ENCODE results near the gene ZCCHC3. TPM values are rescaled to one million over a fixed set of nuclear protein-coding genes. Genes with fewer than 3 reads are reported as not detected.

Gene ZCCHC3
- 10.0 and 13.7 TPM in 2 replicates for total RNA-seq

GRCh38 chr20:297098-297924 lies at the start of gene ZCCHC3:
TSS of gene ZCCHC3 (plus strand) at chr20:297570. CDS start at chr20:297587, 17 bp downstream.

GRCh38 chr20:257419-257818 lies 40.0 kb upstream of the ZCCHC3 start, which contains the start of gene DEFB132:
TSS of gene DEFB132 (plus strand) at chr20:257724. CDS start at chr20:257779, 55 bp downstream.

GRCh38 chr20:290084-290831 lies 7.1 kb upstream of the ZCCHC3 start, which contains the start of gene C20orf96:
TSS of gene C20orf96 (minus strand) at chr20:290750. CDS start at chr20:290610, 140 bp downstream.

GRCh38 chr20:325045-325888 lies 27.9 kb downstream of the ZCCHC3 start, which contains the start of gene SOX12:
TSS of gene SOX12 (plus strand) at chr20:325552. CDS start at chr20:325925, 373 bp downstream.

GRCh38 chr20:346640-347316 lies 49.4 kb downstream of the ZCCHC3 start, which contains the start of gene NRSN2:
TSS of gene NRSN2 (plus strand) at chr20:347111. CDS start at chr20:349644, 2,533 bp downstream.

Other genes starting within 250 kb of the ZCCHC3 start
- gene DEFB125, start 209.9 kb upstream of the ZCCHC3 start, total RNA-seq, result not detected in 2 replicates
- not detected in 2 replicates for gene DEFB126, start 155.0 kb upstream of the ZCCHC3 start, total RNA-seq
- gene DEFB127, start 140.1 kb upstream of the ZCCHC3 start, total RNA-seq, result not detected in 2 replicates
- not detected in 2 replicates for gene DEFB128, start 107.9 kb upstream of the ZCCHC3 start, total RNA-seq
- gene DEFB129, start 70.3 kb upstream of the ZCCHC3 start, total RNA-seq, result not detected in 2 replicates
- gene DEFB132, start 39.8 kb upstream of the ZCCHC3 start, total RNA-seq, result not detected in 2 replicates
- gene C20orf96, start 6.8 kb upstream of the ZCCHC3 start, total RNA-seq, result 2.9 and 5.0 TPM in 2 replicates
- gene SOX12, start 28.0 kb downstream of the ZCCHC3 start, total RNA-seq, result 6.6 and 10.5 TPM in 2 replicates
- gene NRSN2, start 49.5 kb downstream of the ZCCHC3 start, total RNA-seq, result 30.4 and 39.2 TPM in 2 replicates
- gene TRIB3, start 83.2 kb downstream of the ZCCHC3 start, total RNA-seq, result 35.4 and 121 TPM in 2 replicates
- 76.3 and 88.0 TPM in 2 replicates for gene RBCK1, start 110.7 kb downstream of the ZCCHC3 start, total RNA-seq
- gene TBC1D20, start 165.0 kb downstream of the ZCCHC3 start, total RNA-seq, result 57.3 and 63.1 TPM in 2 replicates
- gene CSNK2A1, start 246.2 kb downstream of the ZCCHC3 start, total RNA-seq, result 153 and 156 TPM in 2 replicates

Measured in smooth muscle cell of the pulmonary artery (primary cell).